Right lobe of liver (tissue), 6 donors: ENCODE measurements around the gene C2. TPM values are rescaled to one million over a fixed set of nuclear protein-coding genes. Genes with fewer than 3 reads are reported as not detected.

Experiments
- ATAC-seq, 4 donors: fragments of 200-7000 bp; cut with Tn5 transposase; one replicate each; pipeline ENCODE4 v1.9.1; 2020; ENCODE audit warnings: mild to moderate bottlenecking in 4 of 4, moderate library complexity in 4 of 4
- DNase-seq, 3 donors: peaks; one replicate each; pipeline ENCODE4 v3.0.0-alpha.2; 2020
- H3K27ac ChIP-seq, 3 donors: fragments of 200-600 bp; one replicate each; pipeline ENCODE4 v1.8.0; 2022
- H3K27me3 ChIP-seq, 2 donors: fragments of 200-600 bp; one replicate each; pipeline ENCODE4 v1.8.0; 2022
- H3K36me3 ChIP-seq, 4 donors: fragments of 200-600 bp; sonication (generic) in 1 of 4; one replicate each; pipeline versions ENCODE4 v1.5.1 to v1.8.0; 2017 to 2022; ENCODE audit warnings: control low read depth in 1 of 4
- H3K4me1 ChIP-seq, 4 donors: fragments of 200-600 bp; sonication (generic) in 1 of 4; one replicate each; pipeline versions ENCODE4 v1.5.1 to v1.8.0; 2017 to 2022; ENCODE audit warnings: control low read depth in 1 of 4
- H3K4me3 ChIP-seq, 3 donors: fragments of 200-600 bp; one replicate each; pipeline ENCODE4 v1.8.0; 2022
- H3K9me3 ChIP-seq, 4 donors: fragments of 200-600 bp; sonication (generic) in 1 of 4; one replicate each; pipeline versions ENCODE4 v1.5.1 to v1.8.0; 2017 to 2022; ENCODE audit warnings: control low read depth in 1 of 4
- CTCF ChIP-seq, 4 donors: fragments of 200-600 bp in 3 of 4; fragments of 450-650 bp in 1 of 4; IDR thresholded peaks; one replicate each; pipeline versions ENCODE4 v1.5.1 to v1.8.0; 2016 to 2022; ENCODE audit warnings: antibody characterized with exemption in 4 of 4, mild to moderate bottlenecking in 2 of 4
- POLR2A ChIP-seq: fragments of 450-650 bp; IDR thresholded peaks from one replicate; pipeline ENCODE4 v1.6.1; 2017; ENCODE audit warnings: antibody characterized with exemption, mild to moderate bottlenecking
- WGBS: methylation state at CpG from one replicate; pipeline ENCODE4 v1.1.6; 2018; ENCODE audit warnings: low coverage, low lambda C conversion rate; ENCODE audit not compliant: insufficient coverage; ENCODE audit errors: missing lambda C conversion rate; 5-methylcytosine and 5-hydroxymethylcytosine counted together
- intact Hi-C, 2 donors: fragments of 100-400 bp; cut with DNase I; formaldehyde crosslinking; loops; one replicate each; pipeline versions ENCODE4 v1.11.2 to v1.14.1; 2022
- total RNA-seq, 6 experiments: library from RNA; depleted of rRNA in 2 of 6; stranded (reverse); fragments of >200 nt in 2 of 6; fragmentation: NEBNext Ultra II Directional in 3 of 6; extraction: Animal tissue kit (Norgen Biotek cat#: 25700) in 3 of 6; gene quantifications; one replicate each; pipeline versions ENCODE4 v1.1.0 to v1.2.4, GENCODE V29; 2016 to 2023
- donor health status: DM: no; HTN: yes; CAD: no.
- donor health status: DM: no; HTN: no; CAD: no.
- donor health status: DM: no; HTN: no; CAD: no.
- donor health status: DM: no; HTN: yes; CAD: no.
- donor health status: DM: no; HTN: yes; CAD: no.

C2 gene
- total RNA-seq, 6 experiments from 2014 or later = 309 to 739 (median 533) TPM

GRCh38 chr6:31952140-31952805 lies 24.8 kb downstream of the C2 start:
- peaks cover 0 to 16% (median 0%) of the 10 kb centered on the region in 4 donors for H3K4me1 ChIP-seq
- DNase-seq (peak in 2 of 3 donors; percentile 67 to 69), ATAC-seq (peak; percentile 40 to 73 (median 66))
- H3K4me3 ChIP-seq = no peak overlapping the region
- 37% methylated on average over 4 of the region's 5 CpGs for WGBS
- peaks cover 0 to 93% (median 30%) of the 10 kb centered on the region in 4 donors for H3K36me3 ChIP-seq
- TF ChIP-seq POLR2A = peak; percentile 45
- TF ChIP-seq CTCF (IDR thresholded peaks at IDR 0.05) = peak; percentile 60 to 83 (median 70)
- H3K27ac ChIP-seq = peak overlapping the region in 1 of 3 donors; percentile 4
- H3K9me3 ChIP-seq = no peaks in the 10 kb centered on the region
- intact Hi-C loops = loop anchor here in 1 of 2 donors (10.0 kb wide), 1 partner anchor 47 kb away; the partner anchor contains the start of gene ZBTB12
- H3K27me3 ChIP-seq = no peaks in the 10 kb centered on the region

- Histone ChIP-seq H3K4me1 (peaks cover 0 to 16% (median 2%) of the 10 kb centered on the region in 4 donors), H3K27ac (peak overlapping the region in 1 of 3 donors; percentile 4), H3K27me3 (no peaks in the 10 kb centered on the region), H3K36me3 (peaks cover 0 to 87% (median 27%) of the 10 kb centered on the region in 4 donors), H3K4me3 (no peak overlapping the region), H3K9me3 (no peaks in the 10 kb centered on the region)
- DNase-seq (no peak), ATAC-seq (peak in 1 of 4 donors; percentile 5)
- TF ChIP-seq POLR2A (no peak), CTCF (IDR thresholded peaks at IDR 0.05) (no peak)
- intact Hi-C loops = loop anchor here in 1 of 2 donors (10.0 kb wide), 1 partner anchor 48 kb away; the partner anchor contains the start of gene ZBTB12
- WGBS = 48% methylated on average over 5 of the region's 5 CpGs
Observed at GRCh38 chr6:31952890-31953289, 25.4 kb downstream of the C2 start.

- Histone ChIP-seq H3K4me3 (no peak overlapping the region), H3K4me1 (peaks cover 0 to 14% (median 7%) of the 10 kb centered on the region in 4 donors), H3K36me3 (peaks cover 0 to 71% (median 19%) of the 10 kb centered on the region in 4 donors), H3K9me3 (no peaks in the 10 kb centered on the region), H3K27me3 (no peaks in the 10 kb centered on the region), H3K27ac (no peak overlapping the region)
- intact Hi-C loops = loop anchor here in 1 of 2 donors (10.0 kb wide), 1 partner anchor 50 kb away; the partner anchor contains the start of gene ZBTB12
- no peak for TF ChIP-seq POLR2A
- no peak for TF ChIP-seq CTCF (IDR thresholded peaks at IDR 0.05)
- ATAC-seq = no peak
- DNase-seq = no peak
- WGBS = 94% methylated on average over 24 of the region's 28 CpGs
Observed at GRCh38 chr6:31954511-31954910, 27.0 kb downstream of the C2 start.

- no peak for DNase-seq
- H3K4me1 ChIP-seq = peaks cover 0 to 19% (median 7%) of the 10 kb centered on the region in 4 donors
- H3K27me3 ChIP-seq = no peaks in the 10 kb centered on the region
- WGBS = 96% methylated on average over 3 of the region's 3 CpGs
- ATAC-seq = no peak
- TF ChIP-seq CTCF (IDR thresholded peaks at IDR 0.05) (no peak), POLR2A (no peak)
- peaks cover 0 to 63% (median 17%) of the 10 kb centered on the region in 4 donors for H3K36me3 ChIP-seq
- no peak overlapping the region for H3K4me3 ChIP-seq
- no peaks in the 10 kb centered on the region for H3K9me3 ChIP-seq
- intact Hi-C loops = loop anchor here in 1 of 2 donors (10.0 kb wide), 1 partner anchor 52 kb away; the partner anchor contains the start of gene ZBTB12
- H3K27ac ChIP-seq = no peak overlapping the region
Observed at GRCh38 chr6:31956796-31957195, 29.3 kb downstream of the C2 start.
